Type B pancreatic cell (in vitro differentiated cells): ENCODE results near the gene PRSS35. TPM values are rescaled to one million over a fixed set of nuclear protein-coding genes. Genes with fewer than 3 reads are reported as not detected.

Experiments used
- DNase-seq: peaks from one replicate; pipeline ENCODE4 v3.0.0; 2021; ENCODE audit warnings: mixed read lengths; ENCODE audit not compliant: unreplicated experiment; ENCODE audit errors: extremely low spot score
- H3K27ac Mint-ChIP-seq: 2 replicates; pipeline ENCODE4 v1.8.0; 2021; ENCODE audit warnings: mild to moderate bottlenecking, mixed read lengths
- H3K27me3 Mint-ChIP-seq: 2 replicates; pipeline ENCODE4 v1.8.0; 2021; ENCODE audit warnings: mixed read lengths
- H3K36me3 Mint-ChIP-seq: 2 replicates; pipeline ENCODE4 v1.8.0; 2021; ENCODE audit warnings: mixed read lengths
- H3K4me1 Mint-ChIP-seq: one replicate; pipeline ENCODE4 v1.8.0; 2021; ENCODE audit warnings: mixed read lengths; ENCODE audit not compliant: unreplicated experiment
- H3K4me3 Mint-ChIP-seq: 2 replicates; pipeline ENCODE4 v1.8.0; 2021; ENCODE audit warnings: mild to moderate bottlenecking, mixed read lengths
- H3K9me3 Mint-ChIP-seq: 2 replicates; pipeline ENCODE4 v1.8.0; 2021; ENCODE audit warnings: mixed read lengths
- total RNA-seq: library from RNA; stranded (reverse); gene quantifications from 2 replicates; pipeline ENCODE4 v1.2.1, GENCODE V29; 2021; ENCODE audit warnings: low replicate concordance
- TF ChIP-seq, protein P1 (sequence below): fragments of 200-600 bp; sonication (generic); conservative IDR thresholded peaks from 2 replicates; pipeline ENCODE4 v1.5.0; 2021; ENCODE audit warnings: antibody characterized with exemption, mild to moderate bottlenecking

PRSS35 gene
- total RNA-seq, 1 donor from 2014 or later, result 6.5 TPM

DNA sequence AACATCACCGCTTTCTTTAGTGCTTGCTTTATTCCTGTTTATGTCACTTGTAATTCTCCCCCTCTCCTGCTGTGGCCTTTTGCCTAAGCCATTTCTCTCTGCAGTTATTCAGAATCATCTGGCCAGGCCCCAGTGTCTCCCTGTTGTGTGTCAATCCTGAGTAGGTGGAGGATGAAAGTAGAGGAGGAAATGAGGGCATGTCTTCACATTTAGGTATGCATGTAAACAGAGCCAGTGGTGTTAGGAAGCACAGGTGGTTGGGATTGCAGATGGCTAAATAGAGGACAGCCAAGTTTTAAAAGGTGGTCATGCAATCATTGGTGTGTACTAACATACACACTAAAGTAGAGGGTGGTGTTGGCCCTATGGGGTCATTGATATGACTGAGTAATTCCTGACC, 5.2 kb downstream of the PRSS35 start:
- Mint-ChIP-seq H3K9me3 (no peaks in the 10 kb centered on the region), H3K27me3 (peaks cover 5% of the 10 kb centered on the region), H3K36me3 (no peaks in the 10 kb centered on the region), H3K27ac (no peak overlapping the region), H3K4me3 (no peak overlapping the region), H3K4me1 (peaks cover 6% of the 10 kb centered on the region)
- no peak for DNase-seq
- TF ChIP-seq, protein P1, sequence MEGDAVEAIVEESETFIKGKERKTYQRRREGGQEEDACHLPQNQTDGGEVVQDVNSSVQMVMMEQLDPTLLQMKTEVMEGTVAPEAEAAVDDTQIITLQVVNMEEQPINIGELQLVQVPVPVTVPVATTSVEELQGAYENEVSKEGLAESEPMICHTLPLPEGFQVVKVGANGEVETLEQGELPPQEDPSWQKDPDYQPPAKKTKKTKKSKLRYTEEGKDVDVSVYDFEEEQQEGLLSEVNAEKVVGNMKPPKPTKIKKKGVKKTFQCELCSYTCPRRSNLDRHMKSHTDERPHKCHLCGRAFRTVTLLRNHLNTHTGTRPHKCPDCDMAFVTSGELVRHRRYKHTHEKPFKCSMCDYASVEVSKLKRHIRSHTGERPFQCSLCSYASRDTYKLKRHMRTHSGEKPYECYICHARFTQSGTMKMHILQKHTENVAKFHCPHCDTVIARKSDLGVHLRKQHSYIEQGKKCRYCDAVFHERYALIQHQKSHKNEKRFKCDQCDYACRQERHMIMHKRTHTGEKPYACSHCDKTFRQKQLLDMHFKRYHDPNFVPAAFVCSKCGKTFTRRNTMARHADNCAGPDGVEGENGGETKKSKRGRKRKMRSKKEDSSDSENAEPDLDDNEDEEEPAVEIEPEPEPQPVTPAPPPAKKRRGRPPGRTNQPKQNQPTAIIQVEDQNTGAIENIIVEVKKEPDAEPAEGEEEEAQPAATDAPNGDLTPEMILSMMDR, result no peak

DNA sequence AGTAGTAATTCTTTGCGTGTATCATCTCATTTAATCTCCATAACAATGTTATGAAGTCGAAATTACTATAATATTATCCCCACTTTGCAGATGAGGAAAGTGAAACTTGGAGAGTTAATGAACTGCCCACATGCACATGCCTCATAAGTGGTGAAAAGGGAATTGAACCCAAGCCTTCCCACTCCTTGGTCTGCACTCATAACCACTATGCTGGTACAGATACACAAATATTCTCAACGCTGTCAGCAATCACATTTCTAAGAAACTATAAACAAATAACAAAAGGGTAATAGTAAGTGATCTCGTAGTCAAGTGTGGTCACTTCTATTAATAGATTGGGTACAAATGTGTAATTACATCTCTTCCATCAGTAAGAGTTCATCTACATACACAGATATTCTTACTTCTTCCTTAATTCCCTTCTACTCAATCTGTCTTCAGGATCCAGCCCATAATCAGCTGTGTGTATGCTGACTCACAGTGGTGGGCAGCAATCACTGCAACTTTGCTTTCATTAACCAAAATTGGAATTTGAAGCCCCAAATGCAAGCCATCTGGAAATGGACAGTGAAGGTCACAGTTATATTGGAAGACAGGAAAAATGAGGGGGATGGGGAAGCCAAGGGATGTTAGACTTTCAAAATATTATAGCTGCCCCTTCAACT, 6.6 kb downstream of the PRSS35 start:
- Mint-ChIP-seq H3K4me1 (no peaks in the 10 kb centered on the region), H3K27ac (no peak overlapping the region), H3K27me3 (no peaks in the 10 kb centered on the region), H3K36me3 (no peaks in the 10 kb centered on the region), H3K4me3 (no peak overlapping the region), H3K9me3 (no peaks in the 10 kb centered on the region)
- no peak for DNase-seq
- TF ChIP-seq, protein P1, result peak; percentile 39

DNA sequence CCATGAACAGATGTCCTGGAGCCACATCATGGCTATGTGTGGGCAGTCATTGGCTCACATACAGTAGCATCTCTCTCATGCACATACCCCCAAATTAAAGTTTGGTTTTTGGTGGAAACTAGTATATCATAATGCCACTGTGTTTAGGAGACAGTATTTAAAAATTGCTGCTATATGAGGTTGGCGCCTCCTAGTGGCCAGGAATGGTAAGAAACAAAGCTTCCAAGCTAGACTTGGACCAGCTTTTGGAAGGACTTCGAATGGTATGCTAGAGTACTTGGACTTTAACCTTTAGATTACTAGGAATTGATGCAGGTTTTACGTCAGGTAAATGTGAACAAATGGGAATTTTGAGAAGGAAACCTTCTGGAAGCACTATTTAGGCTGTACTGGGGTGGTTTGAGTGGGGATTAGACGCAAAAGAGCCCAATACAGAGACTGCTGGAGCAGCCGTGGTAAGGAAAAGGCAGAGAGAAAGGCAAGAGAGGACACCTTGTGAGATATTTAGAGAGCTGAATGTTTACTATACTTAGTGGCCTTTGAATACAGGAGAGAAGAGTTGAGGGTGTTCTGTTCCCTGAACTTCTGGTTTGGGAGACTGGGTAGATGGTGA, 23.8 kb downstream of the PRSS35 start:
- Mint-ChIP-seq H3K27ac (no peak overlapping the region), H3K27me3 (peaks cover 22% of the 10 kb centered on the region), H3K4me3 (no peak overlapping the region), H3K4me1 (no peaks in the 10 kb centered on the region), H3K36me3 (no peaks in the 10 kb centered on the region), H3K9me3 (no peaks in the 10 kb centered on the region)
- TF ChIP-seq, protein P1, result peak; percentile 86
- no peak for DNase-seq

DNA sequence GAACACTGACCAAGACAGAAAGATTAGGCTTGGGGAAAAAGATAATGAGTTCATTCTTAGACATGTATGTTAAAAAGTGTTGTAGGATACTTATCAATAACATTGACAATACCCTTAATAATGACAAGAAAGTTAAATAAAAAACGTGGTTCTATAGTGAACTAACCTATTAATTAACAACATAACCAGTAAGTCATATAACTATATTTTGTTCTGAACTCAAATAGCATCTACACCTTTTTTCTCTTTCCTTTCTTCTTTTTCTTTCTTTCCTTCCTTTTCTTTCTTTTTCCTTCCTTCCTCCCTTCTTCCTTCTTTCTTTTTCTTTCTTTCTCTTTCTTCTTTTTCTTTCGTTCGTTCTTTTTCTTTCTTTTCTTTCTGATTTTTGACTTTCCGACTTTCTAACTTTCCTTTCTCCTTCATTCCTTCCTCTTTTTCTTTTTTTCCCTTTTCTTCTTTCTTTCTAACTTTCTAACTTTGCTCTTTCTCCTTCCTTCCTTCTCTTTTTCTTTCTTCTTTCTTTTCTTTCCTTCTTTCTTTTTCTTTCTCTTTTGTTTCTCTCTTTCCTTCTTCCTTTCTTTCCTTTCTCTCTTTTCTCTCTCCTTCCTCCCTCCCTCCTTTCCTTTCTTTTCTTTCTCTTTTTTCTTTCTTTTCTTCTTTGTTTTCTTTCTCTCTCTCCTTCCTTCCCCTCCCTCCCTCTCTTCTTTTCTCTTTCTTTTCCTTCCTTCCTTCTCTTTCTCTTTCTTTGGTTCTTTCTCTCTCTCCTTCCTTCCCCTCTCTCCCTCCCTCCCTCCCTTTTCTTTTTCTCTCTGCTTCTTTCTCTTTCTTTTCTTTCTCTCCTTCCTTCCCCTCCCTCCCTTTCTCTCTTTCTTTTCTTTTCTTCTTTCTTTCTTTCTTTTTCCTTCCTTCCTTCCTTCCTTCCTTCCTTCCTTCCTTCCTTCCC, 24.6 kb downstream of the PRSS35 start:
- H3K27ac Mint-ChIP-seq, result no peak overlapping the region
- TF ChIP-seq, protein P1, result no peak
- no peak overlapping the region for H3K4me3 Mint-ChIP-seq
- H3K36me3 Mint-ChIP-seq, result no peaks in the 10 kb centered on the region
- no peaks in the 10 kb centered on the region for H3K9me3 Mint-ChIP-seq
- no peaks in the 10 kb centered on the region for H3K4me1 Mint-ChIP-seq
- H3K27me3 Mint-ChIP-seq, result peaks cover 18% of the 10 kb centered on the region
- DNase-seq, result no peak

DNA sequence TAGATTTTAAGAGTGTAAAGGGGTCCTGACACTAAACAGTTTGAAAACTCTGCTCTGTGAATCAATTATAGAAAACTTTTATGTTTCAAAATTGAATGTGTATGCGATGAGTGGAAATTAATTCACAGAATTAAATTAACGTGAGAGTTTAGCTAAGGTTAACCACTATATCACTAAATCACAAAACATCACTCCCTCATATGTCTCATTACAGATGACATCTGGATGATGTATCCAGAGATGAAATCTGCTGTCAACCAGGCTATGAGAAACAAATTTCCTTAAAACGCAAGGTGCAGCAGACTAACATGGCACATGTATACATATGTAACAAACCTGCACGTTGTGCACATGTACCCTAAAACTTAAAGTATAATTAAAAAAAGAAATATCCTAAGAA, 27.3 kb downstream of the PRSS35 start:
- Mint-ChIP-seq H3K27me3 (peaks cover 11% of the 10 kb centered on the region), H3K4me1 (no peaks in the 10 kb centered on the region), H3K27ac (no peak overlapping the region), H3K9me3 (no peaks in the 10 kb centered on the region), H3K4me3 (no peak overlapping the region), H3K36me3 (no peaks in the 10 kb centered on the region)
- TF ChIP-seq, protein P1, result no peak
- DNase-seq, result no peak
